K562 (cell line): ENCODE results near the gene RASIP1. TPM values are rescaled to one million over a fixed set of nuclear protein-coding genes. Genes with fewer than 3 reads are reported as not detected.

Source experiments
- ESRRA ChIP-seq: fragments of 450-650 bp; IDR thresholded peaks from 2 replicates; pipeline ENCODE4 v1.6.1; 2014; ENCODE audit warnings: low read depth, mild to moderate bottlenecking, moderate library complexity, borderline replicate concordance
- PCBP1 ChIP-seq: fragments of 200-400 bp; formaldehyde crosslinking; IDR thresholded peaks from 2 replicates; pipeline ENCODE4 v1.6.1; 2018; ENCODE audit warnings: mild to moderate bottlenecking, low read depth, low read length; ENCODE audit not compliant: poor library complexity, severe bottlenecking
- POLR2B ChIP-seq: fragments of 450-650 bp; IDR thresholded peaks from 2 replicates; pipeline ENCODE4 v1.6.1; 2018; ENCODE audit warnings: low read depth; ENCODE audit not compliant: partially characterized antibody
- RNF2 ChIP-seq: sonication (generic); IDR thresholded peaks from 2 replicates; pipeline ENCODE4 v1.6.1; 2016
- SNIP1 ChIP-seq: fragments of 450-650 bp; IDR thresholded peaks from 2 replicates; pipeline ENCODE4 v1.7.1; 2017; ENCODE audit warnings: low read depth, mild to moderate bottlenecking
- ZC3H11A ChIP-seq: IDR thresholded peaks from 2 replicates; pipeline ENCODE4 v1.6.1; 2012; ENCODE audit warnings: low read depth, low read length, improper control_type of control experiment
- ZNF707 ChIP-seq: fragments of 250-450 bp; sonication (Bioruptor Pico); conservative IDR thresholded peaks from 2 replicates; pipeline ENCODE4 v1.8.0; 2022; ENCODE audit warnings: inconsistent platforms, mild to moderate bottlenecking, moderate library complexity
- polyA plus RNA-seq, 8 experiments: library from polyadenylated mRNA; depleted of rRNA in 4 of 8; stranded (reverse) in 5 of 8; unstranded in 3 of 8; fragments of >200 nt; fragmentation: Nextera tagmentation in 2 of 8; fragmentation: Illumina TruSeq in 1 of 8; extraction: Ambion mirVana in 2 of 8; extraction: Trizol in 1 of 8; gene quantifications; 2 replicates each; pipeline versions ENCODE4 v1.2.1 to v1.2.3, GENCODE V29; 2011 to 2014; ENCODE audit warnings: inconsistent platforms in 1 of 8, missing spikeins in 1 of 8
- total RNA-seq, 7 experiments: library from RNA; depleted of rRNA in 6 of 7; stranded (reverse); fragments of >200 nt in 6 of 7; fragmentation: Illumina TruSeq in 2 of 7; extraction: Trizol in 2 of 7; gene quantifications; 2 replicates each; pipeline versions ENCODE4 v1.2.1 to v1.2.3, GENCODE V29; 2011 to 2021; ENCODE audit warnings: low replicate concordance in 1 of 7
- TF ChIP-seq, protein P1 (sequence below), 2 experiments: IDR thresholded peaks; 2 replicates each; pipeline ENCODE4 v1.6.1; 2011; ENCODE audit warnings: borderline replicate concordance in 1 of 2, control low read depth in 1 of 2, low read depth in 1 of 2, low read length in 1 of 2, mild to moderate bottlenecking in 1 of 2, mixed read lengths in 1 of 2, moderate library complexity in 1 of 2; ENCODE audit not compliant: insufficient read depth in 1 of 2, insufficient read length in 1 of 2, poor library complexity in 1 of 2, severe bottlenecking in 1 of 2; ENCODE audit errors: extremely low read depth in 1 of 2
- TF ChIP-seq, protein P2 (sequence below), 2 experiments: fragments of 450-650 bp; IDR thresholded peaks; 2 replicates each; pipeline ENCODE4 v1.6.1; 2018; ENCODE audit warnings: mild to moderate bottlenecking in 2 of 2, low read depth in 1 of 2; ENCODE audit not compliant: partially characterized antibody in 2 of 2
- TF ChIP-seq, protein P3 (sequence below): sonication (generic); formaldehyde crosslinking; IDR thresholded peaks from 2 replicates; pipeline ENCODE4 v1.8.0; 2022; ENCODE audit warnings: mild to moderate bottlenecking, missing genetic modification reagents
- TF ChIP-seq, protein P4 (sequence below): fragments of 450-650 bp; IDR thresholded peaks from 2 replicates; pipeline ENCODE4 v1.6.1; 2017; ENCODE audit warnings: antibody characterized with exemption
- TF ChIP-seq, protein P5 (sequence below): IDR thresholded peaks from 3 replicates; pipeline ENCODE4 v1.6.1; 2011; ENCODE audit warnings: borderline replicate concordance, mild to moderate bottlenecking, moderate library complexity; ENCODE audit not compliant: insufficient read length; ENCODE audit errors: extremely low read depth

Gene RASIP1
- total and polyA plus RNA-seq, 9 of the 15 experiments (the other 6 are each of a cell fraction or from before 2014, with no cell fraction given) = 0.20 to 4.7 (median 1.5) TPM

DNA sequence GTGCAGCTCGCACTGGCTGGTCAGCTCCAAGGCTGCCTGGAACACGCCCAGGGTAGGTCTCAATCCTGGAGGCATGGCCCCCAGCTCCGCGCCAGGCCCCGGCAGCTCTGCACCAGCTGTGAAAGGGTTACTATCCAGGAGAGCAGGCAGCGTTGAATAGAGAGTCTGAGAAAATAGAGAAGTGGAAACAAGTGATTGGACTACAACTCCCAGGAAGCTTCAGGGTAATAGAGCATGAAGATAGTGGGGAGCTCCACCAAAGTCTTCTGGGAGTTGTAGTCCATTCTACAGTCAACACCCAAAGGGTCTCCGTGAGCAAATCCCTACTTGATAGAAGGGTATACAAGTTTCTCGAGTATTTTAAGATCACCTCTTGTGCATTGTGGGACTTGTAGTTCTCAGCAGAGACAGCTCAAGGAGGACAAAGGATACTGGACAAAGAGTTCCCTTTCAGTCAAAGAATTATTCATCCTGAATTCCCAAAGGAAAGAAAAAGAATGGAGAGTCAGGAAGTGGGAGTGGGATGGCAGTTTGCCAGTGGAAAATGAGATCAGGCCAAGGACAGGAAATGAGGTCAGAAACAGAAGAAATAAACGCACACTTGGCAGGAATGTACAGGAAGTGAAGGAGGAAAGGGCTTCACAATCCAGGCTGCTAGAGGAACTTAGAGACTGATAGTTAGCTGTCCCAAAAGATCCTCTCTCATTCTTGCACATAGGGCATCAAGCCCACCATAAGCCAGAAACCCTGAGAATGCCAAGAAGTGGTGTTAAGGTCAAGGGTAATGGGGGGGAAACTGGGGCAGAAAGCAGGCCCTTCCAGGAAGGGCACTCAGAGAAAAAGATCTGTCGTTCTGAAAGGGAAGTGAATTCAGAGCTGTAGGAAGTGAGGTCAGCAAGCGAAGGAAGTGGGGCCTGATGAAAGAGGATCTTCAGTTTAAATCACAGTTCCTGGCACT lies 15.3 kb downstream of the RASIP1 start (continued):
- TF ChIP-seq, protein P1, sequence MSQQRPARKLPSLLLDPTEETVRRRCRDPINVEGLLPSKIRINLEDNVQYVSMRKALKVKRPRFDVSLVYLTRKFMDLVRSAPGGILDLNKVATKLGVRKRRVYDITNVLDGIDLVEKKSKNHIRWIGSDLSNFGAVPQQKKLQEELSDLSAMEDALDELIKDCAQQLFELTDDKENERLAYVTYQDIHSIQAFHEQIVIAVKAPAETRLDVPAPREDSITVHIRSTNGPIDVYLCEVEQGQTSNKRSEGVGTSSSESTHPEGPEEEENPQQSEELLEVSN (IDR thresholded peaks at IDR 0.05; ENCODE audit: borderline replicate concordance in 1 of 2, extremely low read depth in 1 of 2, insufficient read depth in 1 of 2, insufficient read length in 1 of 2, low read depth in 1 of 2, low read length in 1 of 2, poor library complexity in 1 of 2, severe bottlenecking in 1 of 2) = no peak
- TF ChIP-seq, protein P2, sequence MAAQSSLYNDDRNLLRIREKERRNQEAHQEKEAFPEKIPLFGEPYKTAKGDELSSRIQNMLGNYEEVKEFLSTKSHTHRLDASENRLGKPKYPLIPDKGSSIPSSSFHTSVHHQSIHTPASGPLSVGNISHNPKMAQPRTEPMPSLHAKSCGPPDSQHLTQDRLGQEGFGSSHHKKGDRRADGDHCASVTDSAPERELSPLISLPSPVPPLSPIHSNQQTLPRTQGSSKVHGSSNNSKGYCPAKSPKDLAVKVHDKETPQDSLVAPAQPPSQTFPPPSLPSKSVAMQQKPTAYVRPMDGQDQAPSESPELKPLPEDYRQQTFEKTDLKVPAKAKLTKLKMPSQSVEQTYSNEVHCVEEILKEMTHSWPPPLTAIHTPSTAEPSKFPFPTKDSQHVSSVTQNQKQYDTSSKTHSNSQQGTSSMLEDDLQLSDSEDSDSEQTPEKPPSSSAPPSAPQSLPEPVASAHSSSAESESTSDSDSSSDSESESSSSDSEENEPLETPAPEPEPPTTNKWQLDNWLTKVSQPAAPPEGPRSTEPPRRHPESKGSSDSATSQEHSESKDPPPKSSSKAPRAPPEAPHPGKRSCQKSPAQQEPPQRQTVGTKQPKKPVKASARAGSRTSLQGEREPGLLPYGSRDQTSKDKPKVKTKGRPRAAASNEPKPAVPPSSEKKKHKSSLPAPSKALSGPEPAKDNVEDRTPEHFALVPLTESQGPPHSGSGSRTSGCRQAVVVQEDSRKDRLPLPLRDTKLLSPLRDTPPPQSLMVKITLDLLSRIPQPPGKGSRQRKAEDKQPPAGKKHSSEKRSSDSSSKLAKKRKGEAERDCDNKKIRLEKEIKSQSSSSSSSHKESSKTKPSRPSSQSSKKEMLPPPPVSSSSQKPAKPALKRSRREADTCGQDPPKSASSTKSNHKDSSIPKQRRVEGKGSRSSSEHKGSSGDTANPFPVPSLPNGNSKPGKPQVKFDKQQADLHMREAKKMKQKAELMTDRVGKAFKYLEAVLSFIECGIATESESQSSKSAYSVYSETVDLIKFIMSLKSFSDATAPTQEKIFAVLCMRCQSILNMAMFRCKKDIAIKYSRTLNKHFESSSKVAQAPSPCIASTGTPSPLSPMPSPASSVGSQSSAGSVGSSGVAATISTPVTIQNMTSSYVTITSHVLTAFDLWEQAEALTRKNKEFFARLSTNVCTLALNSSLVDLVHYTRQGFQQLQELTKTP (IDR thresholded peaks at IDR 0.05; ENCODE audit: low read depth in 1 of 2, partially characterized antibody in 2 of 2) = peak; percentile 26 to 99
- TF ChIP-seq, protein P3, sequence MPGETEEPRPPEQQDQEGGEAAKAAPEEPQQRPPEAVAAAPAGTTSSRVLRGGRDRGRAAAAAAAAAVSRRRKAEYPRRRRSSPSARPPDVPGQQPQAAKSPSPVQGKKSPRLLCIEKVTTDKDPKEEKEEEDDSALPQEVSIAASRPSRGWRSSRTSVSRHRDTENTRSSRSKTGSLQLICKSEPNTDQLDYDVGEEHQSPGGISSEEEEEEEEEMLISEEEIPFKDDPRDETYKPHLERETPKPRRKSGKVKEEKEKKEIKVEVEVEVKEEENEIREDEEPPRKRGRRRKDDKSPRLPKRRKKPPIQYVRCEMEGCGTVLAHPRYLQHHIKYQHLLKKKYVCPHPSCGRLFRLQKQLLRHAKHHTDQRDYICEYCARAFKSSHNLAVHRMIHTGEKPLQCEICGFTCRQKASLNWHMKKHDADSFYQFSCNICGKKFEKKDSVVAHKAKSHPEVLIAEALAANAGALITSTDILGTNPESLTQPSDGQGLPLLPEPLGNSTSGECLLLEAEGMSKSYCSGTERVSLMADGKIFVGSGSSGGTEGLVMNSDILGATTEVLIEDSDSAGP = no peak
- TF ChIP-seq ZNF707 (CRISPR knock-in tag) (no peak), PCBP1 (no peak), ZC3H11A (no peak), POLR2B (peak; percentile 32), ESRRA (0 out of 2 replicates have a peak, but pooled peaks have one; percentile 12), SNIP1 (no peak), RNF2 (no peak)
- TF ChIP-seq, protein P4, sequence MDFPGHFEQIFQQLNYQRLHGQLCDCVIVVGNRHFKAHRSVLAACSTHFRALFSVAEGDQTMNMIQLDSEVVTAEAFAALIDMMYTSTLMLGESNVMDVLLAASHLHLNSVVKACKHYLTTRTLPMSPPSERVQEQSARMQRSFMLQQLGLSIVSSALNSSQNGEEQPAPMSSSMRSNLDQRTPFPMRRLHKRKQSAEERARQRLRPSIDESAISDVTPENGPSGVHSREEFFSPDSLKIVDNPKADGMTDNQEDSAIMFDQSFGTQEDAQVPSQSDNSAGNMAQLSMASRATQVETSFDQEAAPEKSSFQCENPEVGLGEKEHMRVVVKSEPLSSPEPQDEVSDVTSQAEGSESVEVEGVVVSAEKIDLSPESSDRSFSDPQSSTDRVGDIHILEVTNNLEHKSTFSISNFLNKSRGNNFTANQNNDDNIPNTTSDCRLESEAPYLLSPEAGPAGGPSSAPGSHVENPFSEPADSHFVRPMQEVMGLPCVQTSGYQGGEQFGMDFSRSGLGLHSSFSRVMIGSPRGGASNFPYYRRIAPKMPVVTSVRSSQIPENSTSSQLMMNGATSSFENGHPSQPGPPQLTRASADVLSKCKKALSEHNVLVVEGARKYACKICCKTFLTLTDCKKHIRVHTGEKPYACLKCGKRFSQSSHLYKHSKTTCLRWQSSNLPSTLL = no peak
- TF ChIP-seq, protein P5, sequence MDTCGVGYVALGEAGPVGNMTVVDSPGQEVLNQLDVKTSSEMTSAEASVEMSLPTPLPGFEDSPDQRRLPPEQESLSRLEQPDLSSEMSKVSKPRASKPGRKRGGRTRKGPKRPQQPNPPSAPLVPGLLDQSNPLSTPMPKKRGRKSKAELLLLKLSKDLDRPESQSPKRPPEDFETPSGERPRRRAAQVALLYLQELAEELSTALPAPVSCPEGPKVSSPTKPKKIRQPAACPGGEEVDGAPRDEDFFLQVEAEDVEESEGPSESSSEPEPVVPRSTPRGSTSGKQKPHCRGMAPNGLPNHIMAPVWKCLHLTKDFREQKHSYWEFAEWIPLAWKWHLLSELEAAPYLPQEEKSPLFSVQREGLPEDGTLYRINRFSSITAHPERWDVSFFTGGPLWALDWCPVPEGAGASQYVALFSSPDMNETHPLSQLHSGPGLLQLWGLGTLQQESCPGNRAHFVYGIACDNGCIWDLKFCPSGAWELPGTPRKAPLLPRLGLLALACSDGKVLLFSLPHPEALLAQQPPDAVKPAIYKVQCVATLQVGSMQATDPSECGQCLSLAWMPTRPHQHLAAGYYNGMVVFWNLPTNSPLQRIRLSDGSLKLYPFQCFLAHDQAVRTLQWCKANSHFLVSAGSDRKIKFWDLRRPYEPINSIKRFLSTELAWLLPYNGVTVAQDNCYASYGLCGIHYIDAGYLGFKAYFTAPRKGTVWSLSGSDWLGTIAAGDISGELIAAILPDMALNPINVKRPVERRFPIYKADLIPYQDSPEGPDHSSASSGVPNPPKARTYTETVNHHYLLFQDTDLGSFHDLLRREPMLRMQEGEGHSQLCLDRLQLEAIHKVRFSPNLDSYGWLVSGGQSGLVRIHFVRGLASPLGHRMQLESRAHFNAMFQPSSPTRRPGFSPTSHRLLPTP = no peak
